Transverse colon (tissue), 4 donors: ENCODE data around the gene ARHGAP23. TPM values are rescaled to one million over a fixed set of nuclear protein-coding genes. Genes with fewer than 3 reads are reported as not detected.

Experiments used
- DNase-seq: peaks from one replicate; pipeline ENCODE4 v3.0.0-alpha.2; 2019
- H3K27ac ChIP-seq, 4 donors: fragments of 200-600 bp; sonication (generic); 2 replicates each; pipeline ENCODE4 v1.5.1; 2016 to 2018; ENCODE audit warnings: inconsistent platforms in 4 of 4
- H3K27me3 ChIP-seq: fragments of 200-600 bp; sonication (generic); 2 replicates; pipeline ENCODE4 v1.5.1; 2017; ENCODE audit warnings: inconsistent platforms
- H3K36me3 ChIP-seq, 4 donors: fragments of 200-600 bp; sonication (generic); 2 replicates each; pipeline ENCODE4 v1.5.1; 2017 to 2019; ENCODE audit warnings: inconsistent platforms in 4 of 4
- H3K4me1 ChIP-seq, 4 donors: fragments of 200-600 bp; sonication (generic); 2 replicates each; pipeline ENCODE4 v1.5.1; 2017 to 2020; ENCODE audit warnings: inconsistent platforms in 4 of 4
- H3K4me3 ChIP-seq, 4 donors: fragments of 200-600 bp; sonication (generic); 1 replicate in 1 of 4; 2 replicates in 3 of 4; pipeline versions ENCODE4 v1.5.1 to v1.6.1; 2017 to 2019; ENCODE audit warnings: inconsistent platforms in 4 of 4
- H3K9me3 ChIP-seq, 2 donors: fragments of 200-600 bp; sonication (generic); 2 replicates each; pipeline ENCODE4 v1.5.1; 2017 to 2019; ENCODE audit warnings: inconsistent platforms in 2 of 2
- CTCF ChIP-seq, 5 experiments: fragments of 200-600 bp in 3 of 5; fragments of 450-650 bp in 2 of 5; sonication (generic) in 3 of 5; IDR thresholded peaks; 1 replicate in 2 of 5; 2 replicates in 3 of 5; pipeline ENCODE4 v1.5.1; 2016 to 2017; ENCODE audit warnings: antibody characterized with exemption in 5 of 5, inconsistent platforms in 3 of 5, mild to moderate bottlenecking in 2 of 5, moderate library complexity in 1 of 5
- EP300 ChIP-seq: sonication (generic); formaldehyde crosslinking; IDR thresholded peaks from one replicate; pipeline ENCODE4 v1.6.1; 2017; ENCODE audit warnings: antibody characterized with exemption, low read depth
- POLR2A ChIP-seq: fragments of 450-650 bp; IDR thresholded peaks from one replicate; pipeline ENCODE4 v1.6.1; 2016; ENCODE audit warnings: antibody characterized with exemption, mild to moderate bottlenecking, moderate library complexity
- POLR2AphosphoS5 ChIP-seq, 3 donors: sonication (generic); formaldehyde crosslinking; IDR thresholded peaks; one replicate each; pipeline ENCODE4 v1.6.1; 2016; ENCODE audit warnings: antibody characterized with exemption in 3 of 3
- WGBS, 2 donors: methylation state at CpG; one replicate each; pipeline ENCODE4 v1.1.5; 2018; ENCODE audit warnings: low coverage in 1 of 2; 5-methylcytosine and 5-hydroxymethylcytosine counted together
- in situ Hi-C, 4 donors: fragments of 200-750 bp; cut with MboI; loops; one replicate each; pipeline versions ENCODE4 v1.15.0 to v1.15.1; 2017; ENCODE audit warnings: low sequenced_read_pairs in 3 of 4, low pct_ligation_motif_present in 1 of 4, low pct_unique_long_range_greater_than_20kb in 1 of 4
- intact Hi-C: fragments of 100-400 bp; cut with DNase I; formaldehyde crosslinking; loops from one replicate; pipeline ENCODE4 v1.15.1; 2023; ENCODE audit warnings: low total_unique reads
- total RNA-seq, 4 donors: library from RNA; depleted of rRNA; stranded (reverse); fragments of >200 nt; gene quantifications; one replicate each; pipeline ENCODE4 v1.1.0, GENCODE V29; 2016

ARHGAP23 gene
- total RNA-seq, 4 donors from 2014 or later: 4.5 to 21.7 (median 17.0) TPM

GRCh38 chr17:38549285-38549684 is 121.0 kb downstream of the ARHGAP23 start:
- intact Hi-C loops (no loop called here), in situ Hi-C loops (loop anchor here in 1 of 4 donors (10.0 kb wide), 1 partner anchor 116 kb away; no protein-coding TSS in a partner anchor)
- Histone ChIP-seq H3K36me3 (no peaks in the 10 kb centered on the region), H3K27me3 (peaks cover 16% of the 10 kb centered on the region), H3K4me1 (no peaks in the 10 kb centered on the region), H3K4me3 (no peak overlapping the region), H3K27ac (no peak overlapping the region), H3K9me3 (no peaks in the 10 kb centered on the region)
- DNase-seq: no peak
- 68 to 76% methylated on average over 3 to 4 of the region's 4 CpGs for WGBS, 2 donors
- no peak for TF ChIP-seq POLR2A
- no peak for TF ChIP-seq EP300
- TF ChIP-seq POLR2AphosphoS5 (IDR thresholded peaks at IDR 0.05): no peak
- no peak for TF ChIP-seq CTCF (IDR thresholded peaks at IDR 0.05)

- Histone ChIP-seq H3K9me3 (no peaks in the 10 kb centered on the region), H3K4me3 (no peak overlapping the region), H3K27me3 (peaks cover 16% of the 10 kb centered on the region), H3K27ac (no peak overlapping the region), H3K36me3 (no peaks in the 10 kb centered on the region), H3K4me1 (no peaks in the 10 kb centered on the region)
- in situ Hi-C loops (loop anchor here in 2 of 4 donors (10.0 to 25.0 kb wide), 2 partner anchors 112 to 114 kb away; partner anchors contain the start of gene EPOP (in 1 of the 2)), intact Hi-C loops (no loop called here)
- no peak for TF ChIP-seq EP300
- DNase-seq: no peak
- WGBS, 2 donors: 85% methylated on average over 8 of the region's 8 CpGs; no CpG with 5 or more reads in 1 of the 2 donors
These were observed 122.4 kb downstream of the ARHGAP23 start for GRCh38 chr17:38550661-38551060.

- Histone ChIP-seq H3K4me3 (no peak overlapping the region), H3K27me3 (peaks cover 16% of the 10 kb centered on the region), H3K4me1 (no peaks in the 10 kb centered on the region), H3K27ac (no peak overlapping the region), H3K36me3 (no peaks in the 10 kb centered on the region), H3K9me3 (no peaks in the 10 kb centered on the region)
- WGBS, 2 donors: 91 to 93% methylated on average over 2 to 9 of the region's 9 CpGs
- no peak for TF ChIP-seq CTCF (IDR thresholded peaks at IDR 0.05)
- no peak for TF ChIP-seq EP300
- TF ChIP-seq POLR2A: no peak
- no peak for TF ChIP-seq POLR2AphosphoS5 (IDR thresholded peaks at IDR 0.05)
- in situ Hi-C loops (loop anchor here in 2 of 4 donors (10.0 to 25.0 kb wide), 2 partner anchors 111 to 114 kb away; partner anchors contain the start of gene EPOP (in 1 of the 2)), intact Hi-C loops (no loop called here)
- DNase-seq: no peak
These were observed 122.9 kb downstream of the ARHGAP23 start for GRCh38 chr17:38551121-38551520.

GRCh38 chr17:38552343-38552742 is 124.1 kb downstream of the ARHGAP23 start:
- DNase-seq: no peak
- Histone ChIP-seq H3K36me3 (no peaks in the 10 kb centered on the region), H3K27ac (no peak overlapping the region), H3K9me3 (no peaks in the 10 kb centered on the region), H3K4me1 (peaks cover 0 to 3% (median under 1%) of the 10 kb centered on the region in 4 donors), H3K4me3 (no peak overlapping the region), H3K27me3 (peaks cover 12% of the 10 kb centered on the region)
- in situ Hi-C loops (loop anchor here in 2 of 4 donors (10.0 to 25.0 kb wide), 2 partner anchors 110 to 112 kb away; partner anchors contain the start of gene EPOP (in 1 of the 2)), intact Hi-C loops (no loop called here)
- WGBS, 2 donors: 92% methylated on average over 17 of the region's 17 CpGs; no CpG with 5 or more reads in 1 of the 2 donors
- TF ChIP-seq CTCF (IDR thresholded peaks at IDR 0.05): no peak
- TF ChIP-seq EP300: no peak
- no peak for TF ChIP-seq POLR2A
- no peak for TF ChIP-seq POLR2AphosphoS5 (IDR thresholded peaks at IDR 0.05)
